ENCODE results near the gene DEFB127.
A peak's percentile ranks its signal among the peaks of the same experiment; 100 is the strongest.
"Not testable (repeated sequence)": the region's sequence is repeated elsewhere in the genome, so short reads cannot be mapped to it uniquely, and the experiment has no call there.

The DEFB127 gene

GRCh38 chr20:157154-157553 lies at the start of gene DEFB127:
Gene DEFB127 (plus strand): TSS chr20:157454. CDS start chr20:157545, 91 bp downstream.
- DNase-seq, result no peak

- no peak for DNase-seq
These were observed 44.9 kb upstream of the DEFB127 start for GRCh38 chr20:112396-112795.

- DNase-seq, result no peak
These were observed 39.7 kb upstream of the DEFB127 start for GRCh38 chr20:117518-117917.

GRCh38 chr20:129786-130323 lies 27.4 kb upstream of the DEFB127 start:
- DNase-seq, result peak; percentile 62

- DNase-seq, result peak; percentile 86
These were observed 19.4 kb upstream of the DEFB127 start for GRCh38 chr20:137668-138490.

GRCh38 chr20:142290-142689 lies 15.0 kb upstream of the DEFB127 start, which contains the start of gene DEFB126:
Gene DEFB126 (plus strand): TSS chr20:142590. CDS start chr20:142629, 39 bp downstream.
- no peak for DNase-seq

- no peak for DNase-seq
These were observed 11.4 kb upstream of the DEFB127 start for GRCh38 chr20:145877-146276.

- DNase-seq, result no peak
These were observed 5.1 kb upstream of the DEFB127 start for GRCh38 chr20:152131-152530.

GRCh38 chr20:164618-165017 lies 7.4 kb downstream of the DEFB127 start:
- DNase-seq, result no peak

GRCh38 chr20:168876-169275 lies 11.6 kb downstream of the DEFB127 start:
- DNase-seq, result no peak

- DNase-seq, result no peak
These were observed 27.0 kb downstream of the DEFB127 start for GRCh38 chr20:184288-184687.

- DNase-seq, result no peak
These were observed 30.5 kb downstream of the DEFB127 start for GRCh38 chr20:187733-188132.

GRCh38 chr20:189611-190010 lies 32.4 kb downstream of the DEFB127 start, which contains the start of gene DEFB128:
Gene DEFB128 (minus strand): TSS chr20:189711. CDS start chr20:189623, 88 bp downstream.
- DNase-seq, result no peak

- DNase-seq, result no peak
These were observed 41.0 kb downstream of the DEFB127 start for GRCh38 chr20:198225-198624.

- DNase-seq, result no peak
These were observed 42.7 kb downstream of the DEFB127 start for GRCh38 chr20:199996-200395.

GRCh38 chr20:203630-204029 lies 46.4 kb downstream of the DEFB127 start:
- not testable (repeated sequence) for DNase-seq
